AG09309 (cell line): Measurements from ENCODE around the gene NEU4.
"Not testable (repeated sequence)": the region's sequence is repeated elsewhere in the genome, so short reads cannot be mapped to it uniquely, and the experiment has no call there.

ENCODE experiments used
- DNase-seq: peaks from one replicate; pipeline ENCODE4 v3.0.0-alpha.2; 2010; ENCODE audit warnings: low read depth
- H3K4me3 ChIP-seq: 2 replicates; pipeline ENCODE4 v1.5.1; 2011; ENCODE audit warnings: mild to moderate bottlenecking, low read depth, low read length, moderate library complexity; ENCODE audit not compliant: control insufficient read depth
- CTCF ChIP-seq: IDR thresholded peaks from 2 replicates; pipeline ENCODE4 v1.5.1; 2011; ENCODE audit warnings: mild to moderate bottlenecking, low read depth, low read length, inconsistent platforms; ENCODE audit not compliant: insufficient read depth, control insufficient read depth; ENCODE audit errors: missing control alignments

The NEU4 gene

GRCh38 chr2:241788135-241788534, 20.9 kb upstream of the NEU4 start:
- no peak for TF ChIP-seq CTCF
- no peak for DNase-seq
- no peak overlapping the region for H3K4me3 ChIP-seq

- no peak for DNase-seq
- TF ChIP-seq CTCF, result no peak
- H3K4me3 ChIP-seq, result no peak overlapping the region
Measured at GRCh38 chr2:241788572-241788971, 20.4 kb upstream of the NEU4 start.

GRCh38 chr2:241791385-241791784, 17.6 kb upstream of the NEU4 start:
- H3K4me3 ChIP-seq, DNase-seq: not testable (repeated sequence)

GRCh38 chr2:241793385-241793784, 15.6 kb upstream of the NEU4 start:
- TF ChIP-seq CTCF, result no peak
- H3K4me3 ChIP-seq, result no peak overlapping the region
- no peak for DNase-seq

GRCh38 chr2:241794250-241794823, 14.7 kb upstream of the NEU4 start:
- DNase-seq, result no peak
- TF ChIP-seq CTCF, result no peak
- H3K4me3 ChIP-seq, result no peak overlapping the region

- TF ChIP-seq CTCF, result no peak
- H3K4me3 ChIP-seq, result no peak overlapping the region
- no peak for DNase-seq
Measured at GRCh38 chr2:241795021-241795999, 13.7 kb upstream of the NEU4 start.

GRCh38 chr2:241796209-241796608, 12.8 kb upstream of the NEU4 start:
- no peak overlapping the region for H3K4me3 ChIP-seq
- no peak for DNase-seq
- TF ChIP-seq CTCF, result no peak
